NCI-H2029 (cell line): ENCODE data around the gene ATM.
"Not testable (repeated sequence)": the region's sequence is repeated elsewhere in the genome, so short reads cannot be mapped to it uniquely, and the experiment has no call there.

Source experiments
- DNase-seq: peaks from one replicate; lab custom pipeline; 2025; lab: John Stamatoyannopoulos, UW

Gene ATM

DNA sequence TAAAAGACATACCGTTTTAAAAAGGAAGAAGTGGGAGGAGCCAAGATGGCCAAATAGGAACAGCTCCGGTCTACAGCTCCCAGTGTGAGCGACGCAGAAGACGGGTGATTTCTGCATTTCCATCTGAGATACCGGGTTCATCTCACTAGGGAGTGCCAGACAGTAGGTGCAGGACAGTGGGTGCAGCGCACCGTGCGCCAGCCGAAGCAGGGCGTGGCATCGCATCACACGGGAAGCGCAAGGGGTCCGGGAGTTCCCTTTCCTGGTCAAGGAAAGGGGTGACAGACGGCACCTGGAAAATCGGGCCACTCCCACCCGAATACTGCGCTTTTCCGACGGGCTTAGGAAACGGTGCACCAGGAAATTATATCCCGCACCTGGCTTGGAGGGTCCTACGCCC lies 150.6 kb downstream of the ATM start:
- DNase-seq: not testable (repeated sequence)

DNA sequence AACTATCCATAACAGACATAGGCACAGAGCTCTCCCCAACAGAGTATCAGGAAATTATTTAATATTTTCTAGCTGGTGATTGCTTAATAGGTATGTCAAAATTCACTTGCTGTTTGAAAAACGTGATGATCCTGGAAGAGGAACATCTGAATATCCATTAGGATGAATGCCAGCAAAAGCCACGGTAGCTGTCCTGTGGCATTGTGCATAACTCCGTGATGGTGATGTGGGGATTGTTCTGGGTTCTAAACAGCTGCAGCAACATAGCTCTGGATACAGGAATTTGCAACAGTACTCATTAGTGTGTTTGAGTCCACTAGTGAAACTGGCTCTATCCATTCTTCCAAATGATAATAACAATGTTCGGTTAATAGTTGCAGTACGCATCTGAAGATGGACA lies 165.7 kb downstream of the ATM start:
- DNase-seq: no peak

DNA sequence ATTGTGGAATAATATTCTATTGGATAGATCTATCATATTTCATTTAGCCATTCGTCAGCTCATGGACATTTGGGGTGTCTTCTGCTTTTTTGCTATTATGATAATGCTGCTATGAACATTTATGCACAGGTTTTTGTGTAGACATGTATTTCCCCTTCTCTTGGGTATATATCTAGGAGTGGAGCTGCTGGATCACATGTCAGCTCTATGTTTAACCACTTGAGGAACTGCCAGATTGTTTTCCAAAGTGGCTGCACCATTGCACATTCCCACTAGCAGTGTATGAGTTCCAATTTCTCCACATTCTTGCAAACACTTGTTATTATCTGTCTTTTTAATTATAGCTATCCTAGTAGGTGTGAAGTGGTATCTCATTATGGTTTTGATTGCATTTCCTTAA lies 169.5 kb downstream of the ATM start:
- DNase-seq: no peak

DNA sequence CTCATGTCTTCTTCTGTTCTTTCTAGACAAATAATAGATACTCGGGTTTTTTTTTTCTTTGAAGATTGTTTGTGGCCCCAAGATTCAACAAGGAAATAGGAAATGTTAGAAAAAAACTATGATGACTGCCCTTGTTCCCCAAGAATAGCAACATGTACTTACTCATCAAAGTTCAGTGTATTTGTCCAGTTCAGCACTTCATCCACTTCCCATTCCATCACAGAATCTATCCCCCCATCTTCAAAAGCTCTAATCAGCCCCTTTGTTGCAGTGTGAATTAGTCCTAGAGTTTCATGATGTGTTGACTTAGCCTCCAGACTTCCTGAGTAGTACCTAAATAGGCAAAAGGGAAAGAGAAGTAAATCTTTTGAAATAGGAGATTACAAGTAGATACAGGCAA lies 170.2 kb downstream of the ATM start:
- no peak for DNase-seq

GRCh38 chr11:108394744-108395284 lies 171.9 kb downstream of the ATM start:
- no peak for DNase-seq

- DNase-seq: not testable (repeated sequence)
Measured at GRCh38 chr11:108396672-108397071, 173.8 kb downstream of the ATM start.

DNA sequence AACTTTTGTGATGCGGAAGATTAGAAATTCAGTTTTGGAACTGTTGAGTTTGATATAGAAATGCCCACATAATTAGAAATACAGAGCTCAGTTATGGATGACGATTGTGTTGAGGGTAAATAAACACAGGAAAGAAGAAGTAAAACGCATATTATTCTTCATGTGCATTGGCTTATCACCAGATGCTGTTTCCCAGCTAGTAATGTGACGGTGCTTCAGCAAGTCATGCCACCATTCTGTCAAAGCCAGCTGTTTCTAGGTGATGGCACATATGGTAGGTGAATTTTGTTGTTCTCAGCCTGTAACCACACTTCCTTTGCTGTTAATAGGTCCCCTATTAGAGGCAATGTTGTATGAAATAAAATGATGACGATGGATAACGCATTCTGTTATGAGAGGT lies 175.6 kb downstream of the ATM start:
- DNase-seq: no peak

- DNase-seq: no peak
Measured at GRCh38 chr11:108402241-108402640, 179.4 kb downstream of the ATM start.

GRCh38 chr11:108403052-108403451 lies 180.2 kb downstream of the ATM start:
- no peak for DNase-seq

- no peak for DNase-seq
Measured at GRCh38 chr11:108405706-108406105, 182.8 kb downstream of the ATM start.

DNA sequence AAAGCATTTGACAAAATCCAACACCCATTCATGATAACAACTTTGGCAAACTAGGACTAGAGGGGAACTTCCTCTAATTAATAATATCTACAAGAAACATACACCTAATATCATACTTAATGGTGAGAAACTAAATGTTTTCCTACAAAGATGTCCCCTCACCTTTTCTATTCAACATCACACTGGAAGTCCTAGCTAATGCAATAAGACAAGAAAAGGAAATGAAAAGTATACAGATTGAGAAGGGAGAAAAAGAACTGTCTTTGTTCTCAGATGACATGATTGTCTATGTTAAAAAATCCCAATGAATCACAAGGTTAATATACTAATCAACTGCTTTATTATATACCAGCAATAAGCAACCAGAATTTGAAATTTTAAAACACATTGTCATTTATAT lies 192.1 kb downstream of the ATM start:
- DNase-seq: no peak

DNA sequence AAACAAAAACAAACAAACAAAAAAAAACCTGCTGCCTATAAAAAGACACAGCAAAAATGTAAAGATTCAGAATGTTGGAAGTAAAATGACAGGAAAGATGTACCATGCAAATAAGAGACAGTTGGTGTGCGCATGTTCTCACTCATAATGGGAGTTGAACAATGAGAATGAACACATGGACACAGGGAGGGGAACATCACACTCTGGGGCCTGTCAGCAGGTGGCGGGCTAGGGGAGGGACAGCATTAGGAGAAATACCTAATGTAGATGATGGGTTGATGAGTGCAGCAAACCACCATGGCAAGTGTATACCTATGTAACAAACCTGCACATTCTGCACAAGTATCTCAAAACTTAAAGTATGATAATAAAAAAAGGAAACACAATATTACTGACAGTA lies 194.7 kb downstream of the ATM start:
- not testable (repeated sequence) for DNase-seq
